ENCODE data around the gene ACOT13. TPM values are rescaled to one million over a fixed set of nuclear protein-coding genes. Genes with fewer than 3 reads are reported as not detected.
"Not testable (repeated sequence)": the region's sequence is repeated elsewhere in the genome, so short reads cannot be mapped to it uniquely, and the experiment has no call there.

Gene ACOT13
- total RNA-seq, 2 experiments from 2014 or later, result 21.3 to 22.6 TPM

DNA sequence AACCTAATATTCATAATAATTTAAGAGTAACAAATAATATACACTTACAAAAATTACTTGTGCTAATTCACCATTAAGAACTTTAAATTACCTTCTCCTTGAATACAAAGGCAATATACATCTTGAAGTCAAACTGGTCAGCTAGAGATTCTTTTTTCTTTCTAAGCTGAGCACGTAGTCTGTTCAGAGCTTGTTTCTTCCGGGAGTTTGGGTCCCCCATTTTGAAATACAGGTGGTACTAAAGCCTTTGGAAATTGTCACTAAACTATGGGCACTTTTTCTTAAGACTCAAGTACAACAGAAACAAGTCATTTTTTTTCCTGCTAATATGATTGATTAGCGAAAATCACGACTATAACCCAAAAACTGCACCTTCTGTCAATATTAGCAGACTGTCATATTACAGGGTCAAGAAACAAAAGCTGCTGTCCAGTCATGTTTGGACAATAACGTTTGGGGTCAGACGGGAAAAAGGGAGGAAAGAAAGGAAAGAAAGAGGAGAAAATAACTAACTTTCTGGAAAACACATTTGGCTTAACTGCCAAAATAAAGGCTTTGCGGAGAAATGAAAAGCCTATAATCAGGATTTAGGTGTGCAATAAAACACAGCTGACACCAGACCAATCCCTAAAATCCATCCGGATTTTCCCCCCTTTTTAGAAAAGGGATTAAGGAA lies 51.7 kb downstream of the ACOT13 start:
- peaks cover 43% of the 10 kb centered on the region for H3K4me1 Mint-ChIP-seq (ENCODE audit: low read depth)
- H3K27ac Mint-ChIP-seq, result peak overlapping the region; percentile 81
- ChIA-PET POLR2A (interaction anchor here (0.6 to 2.9 kb wide), 5 partner anchors 14 to 215 kb away, joined by 3 to 22 read pairs (median 4); partner anchors contain the start of genes ACOT13, GMNN, KIAA0319 and TDP2), CTCF (interaction anchor here (0.7 to 2.9 kb wide), 11 partner anchors 12 to 352 kb away, joined by 3 to 10 read pairs (median 4); partner anchors contain the start of genes ACOT13 and TDP2)
- no peaks in the 10 kb centered on the region for H3K27me3 Mint-ChIP-seq (ENCODE audit: low read depth)
- no peak for DNase-seq
- peak overlapping the region; percentile 98 for H3K4me3 Mint-ChIP-seq
- H3K9me3 Mint-ChIP-seq (ENCODE audit: insufficient read depth), result no peaks in the 10 kb centered on the region
- no peak for ATAC-seq
- peaks cover 62% of the 10 kb centered on the region for H3K36me3 Mint-ChIP-seq (ENCODE audit: low read depth)

DNA sequence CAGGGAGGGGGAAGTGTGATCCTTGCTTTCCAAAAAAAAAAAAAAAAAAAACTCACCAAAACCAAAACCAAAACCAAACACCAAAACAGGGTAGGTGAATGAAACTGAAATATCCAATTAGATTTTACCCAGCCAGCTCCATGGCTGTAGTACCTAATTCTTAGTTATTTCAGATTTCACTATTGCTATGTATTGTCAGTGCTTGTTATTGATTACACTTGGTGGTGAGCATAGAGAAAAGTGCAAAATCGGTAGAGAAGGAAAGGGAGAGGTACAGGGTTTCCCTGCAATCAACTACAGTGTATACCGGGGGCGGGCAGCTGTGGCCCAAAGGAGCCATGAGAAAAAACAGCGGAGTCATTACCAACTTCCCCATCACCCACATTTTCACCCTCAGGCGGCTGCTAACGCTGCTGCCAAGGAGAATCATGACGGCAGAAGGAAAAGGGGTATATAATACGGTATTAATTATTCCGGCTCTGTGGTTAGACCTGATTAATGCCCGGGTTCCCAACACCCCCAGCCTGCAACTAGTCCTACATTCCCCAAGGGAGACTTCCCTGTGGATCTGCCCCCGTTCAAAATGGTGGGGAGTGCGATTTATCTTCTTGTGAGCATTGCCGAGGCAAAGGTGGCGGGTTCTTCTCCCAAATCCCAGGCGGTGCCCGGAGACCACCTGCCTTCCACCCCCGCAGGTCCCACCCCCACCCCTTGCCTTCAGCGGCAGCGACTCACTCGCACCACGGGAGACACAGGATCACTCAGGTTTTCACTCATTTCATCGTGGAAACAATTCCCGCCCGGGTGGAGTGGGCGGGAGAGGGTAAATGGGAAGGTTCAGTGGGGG lies 52.5 kb downstream of the ACOT13 start, which contains the start of gene C6orf62:
Gene C6orf62 (minus strand): TSS at position 30 of the 847 bp plus-strand sequence. CDS start 486 bp downstream, outside the sequence.
- no peak for ATAC-seq
- POLR2A ChIA-PET, result interaction anchor here (0.6 to 2.9 kb wide), 6 partner anchors 15 to 333 kb away, joined by 3 to 22 read pairs (median 4); partner anchors contain the start of genes ACOT13, GMNN, KIAA0319 and TDP2
- H3K27me3 Mint-ChIP-seq (ENCODE audit: low read depth), result no peaks in the 10 kb centered on the region

DNA sequence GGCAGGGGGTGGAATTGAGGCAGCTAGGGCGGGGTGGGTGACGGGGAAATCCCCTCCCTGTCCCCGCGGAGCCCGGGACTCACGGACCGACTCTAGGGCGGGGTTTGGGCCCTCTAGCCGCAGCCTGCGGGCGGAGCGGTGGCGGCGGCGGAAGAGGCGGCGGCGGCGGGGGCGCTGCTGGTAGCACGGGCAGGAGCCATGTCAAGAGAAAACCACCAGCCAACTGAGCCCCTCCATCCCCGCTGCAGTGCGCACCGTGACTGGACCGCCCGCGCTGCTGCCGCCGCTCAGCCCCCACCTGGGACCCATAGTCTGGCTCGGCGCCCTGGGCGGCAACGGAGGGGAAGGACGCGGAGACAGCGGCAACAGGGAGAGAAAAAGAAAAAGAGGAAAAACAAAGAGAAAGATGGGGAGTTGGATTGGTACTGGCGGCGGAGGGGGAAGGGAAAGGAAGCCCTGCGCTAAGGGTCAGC lies 53.3 kb downstream of the ACOT13 start:
- peak overlapping the region; percentile 98 for H3K4me3 Mint-ChIP-seq
- H3K4me1 Mint-ChIP-seq (ENCODE audit: low read depth), result peaks cover 34% of the 10 kb centered on the region
- H3K27me3 Mint-ChIP-seq (ENCODE audit: low read depth), result no peaks in the 10 kb centered on the region
- H3K9me3 Mint-ChIP-seq (ENCODE audit: insufficient read depth), result no peaks in the 10 kb centered on the region
- H3K27ac Mint-ChIP-seq, result peak overlapping the region; percentile 99
- peak; percentile 31 for ATAC-seq
- ChIA-PET POLR2A (interaction anchor here (0.9 to 2.9 kb wide), 4 partner anchors 15 to 332 kb away, joined by 3 to 22 read pairs (median 10); partner anchors contain the start of genes ACOT13, GMNN and TDP2), CTCF (interaction anchor here (2.9 kb wide), 1 partner anchor 53 kb away, joined by 8 read pairs; the partner anchor contains the start of genes ACOT13 and TDP2)
- peaks cover 50% of the 10 kb centered on the region for H3K36me3 Mint-ChIP-seq (ENCODE audit: low read depth)
- peak; percentile 80 for DNase-seq

More for the DNA sequence above, 52.5 kb downstream of the ACOT13 start, which contains the start of gene C6orf62:
- Mint-ChIP-seq H3K27ac (peak within 1 kb of the TSS; percentile 99), H3K4me3 (peak within 1 kb of the TSS; percentile 98), H3K9me3 (ENCODE audit: insufficient read depth) (no peaks in the 10 kb centered on the region), H3K36me3 (ENCODE audit: low read depth) (peaks cover 55% of the 10 kb centered on the region), H3K4me1 (ENCODE audit: low read depth) (peaks cover 38% of the 10 kb centered on the region)
- peak; percentile 64 for DNase-seq
- CTCF ChIA-PET, result interaction anchor here (0.7 to 2.9 kb wide), 8 partner anchors 46 to 351 kb away, joined by 3 to 10 read pairs (median 6); partner anchors contain the start of genes ACOT13 and TDP2

- CTCF ChIA-PET, result interaction anchor here (1.0 to 1.7 kb wide), 5 partner anchors 7 to 306 kb away, joined by 3 to 8 read pairs (median 3); no protein-coding TSS in a partner anchor
- H3K9me3 Mint-ChIP-seq (ENCODE audit: insufficient read depth), result no peaks in the 10 kb centered on the region
- POLR2A ChIA-PET, result interaction anchor here (0.9 to 4.1 kb wide), 8 partner anchors 7 to 332 kb away, joined by 3 to 22 read pairs (median 4); partner anchors contain the start of genes ACOT13, GMNN and TDP2
- DNase-seq, result peak; percentile 100
- H3K4me3 Mint-ChIP-seq, result peak overlapping the region; percentile 98
- H3K36me3 Mint-ChIP-seq (ENCODE audit: low read depth), result peaks cover 43% of the 10 kb centered on the region
- H3K27me3 Mint-ChIP-seq (ENCODE audit: low read depth), result no peaks in the 10 kb centered on the region
- peaks cover 27% of the 10 kb centered on the region for H3K4me1 Mint-ChIP-seq (ENCODE audit: low read depth)
- peak; percentile 90 for ATAC-seq
- peak overlapping the region; percentile 99 for H3K27ac Mint-ChIP-seq
Observed at GRCh38 chr6:24720604-24721460, 54.0 kb downstream of the ACOT13 start.

- POLR2A ChIA-PET, result interaction anchor here (0.6 to 4.1 kb wide), 14 partner anchors 8 to 648 kb away, joined by 3 to 22 read pairs (median 4); partner anchors contain the start of genes ACOT13, GMNN and TDP2
- Mint-ChIP-seq H3K4me1 (ENCODE audit: low read depth) (peaks cover 19% of the 10 kb centered on the region), H3K27me3 (ENCODE audit: low read depth) (no peaks in the 10 kb centered on the region), H3K9me3 (ENCODE audit: insufficient read depth) (no peaks in the 10 kb centered on the region), H3K27ac (peak overlapping the region; percentile 99), H3K4me3 (peak overlapping the region; percentile 98), H3K36me3 (ENCODE audit: low read depth) (peaks cover 35% of the 10 kb centered on the region)
- DNase-seq (peak; percentile 92), ATAC-seq (peak; percentile 69)
- CTCF ChIA-PET, result interaction anchor here (1.0 to 1.7 kb wide), 6 partner anchors 8 to 305 kb away, joined by 3 to 8 read pairs (median 4); no protein-coding TSS in a partner anchor
Observed at GRCh38 chr6:24721461-24722215, 54.8 kb downstream of the ACOT13 start.

DNA sequence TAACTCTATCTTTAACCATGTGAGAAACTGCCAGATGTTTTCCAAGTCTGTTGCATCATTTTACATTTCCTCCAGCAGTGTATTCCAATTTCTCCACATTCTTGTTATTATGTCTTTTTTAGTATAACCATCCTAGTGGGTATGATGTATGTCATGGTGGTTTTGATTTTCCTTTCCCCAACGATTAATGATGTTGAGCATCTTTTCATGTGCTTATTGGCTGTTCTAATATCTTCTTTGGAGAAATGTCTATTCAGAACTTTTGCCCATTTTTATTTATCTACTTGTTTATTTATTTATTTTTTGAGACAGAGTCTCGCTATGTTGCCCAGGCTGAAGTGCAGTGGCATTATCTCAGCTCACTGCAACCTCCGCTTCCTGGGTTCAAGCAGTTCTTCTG lies 56.4 kb downstream of the ACOT13 start:
- no peak overlapping the region for H3K27ac Mint-ChIP-seq
- ChIA-PET POLR2A (interaction anchor here (4.1 kb wide), 1 partner anchor 51 kb away, joined by 22 read pairs; the partner anchor contains the start of gene GMNN), CTCF (interaction anchor here (1.5 kb wide), 2 partner anchors 12 to 20 kb away, joined by 3 to 4 read pairs; no protein-coding TSS in a partner anchor)
- no peaks in the 10 kb centered on the region for H3K9me3 Mint-ChIP-seq (ENCODE audit: insufficient read depth)
- H3K27me3 Mint-ChIP-seq (ENCODE audit: low read depth), result peaks cover 3% of the 10 kb centered on the region
- H3K4me1 Mint-ChIP-seq (ENCODE audit: low read depth), result peaks cover 6% of the 10 kb centered on the region
- DNase-seq (no peak), ATAC-seq (no peak)
- no peak overlapping the region for H3K4me3 Mint-ChIP-seq
- H3K36me3 Mint-ChIP-seq (ENCODE audit: low read depth), result peaks cover 19% of the 10 kb centered on the region

DNA sequence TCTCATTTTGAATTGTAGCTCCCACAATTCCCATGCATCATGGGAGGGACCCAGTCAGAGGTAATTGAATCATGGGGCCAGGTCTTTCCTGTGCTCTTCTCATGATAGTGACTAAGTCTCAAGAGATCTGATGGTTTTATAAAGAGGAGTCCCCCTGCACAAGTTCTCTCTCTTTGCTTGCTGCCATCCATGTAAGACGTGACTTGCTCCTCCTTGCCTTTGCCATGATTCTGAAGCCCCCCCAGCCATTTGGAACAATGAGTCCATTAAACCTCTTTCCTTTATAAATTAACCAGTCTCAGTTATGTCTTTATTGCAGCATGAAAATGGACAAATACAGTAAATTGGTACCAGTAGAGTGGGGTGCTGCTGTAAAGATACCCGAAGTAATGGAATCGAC lies 63.8 kb downstream of the ACOT13 start:
- ATAC-seq; H3K27ac Mint-ChIP-seq; DNase-seq; H3K4me1 Mint-ChIP-seq (ENCODE audit: low read depth); CTCF ChIA-PET; H3K4me3 Mint-ChIP-seq: not testable (repeated sequence)
- H3K9me3 Mint-ChIP-seq (ENCODE audit: insufficient read depth), result peaks cover 16% of the 10 kb centered on the region
- peaks cover 11% of the 10 kb centered on the region for H3K27me3 Mint-ChIP-seq (ENCODE audit: low read depth)
- H3K36me3 Mint-ChIP-seq (ENCODE audit: low read depth), result peaks cover 14% of the 10 kb centered on the region
- POLR2A ChIA-PET, result interaction anchor here (1.5 kb wide), 1 partner anchor 9 kb away, joined by 5 read pairs; no protein-coding TSS in a partner anchor

DNA sequence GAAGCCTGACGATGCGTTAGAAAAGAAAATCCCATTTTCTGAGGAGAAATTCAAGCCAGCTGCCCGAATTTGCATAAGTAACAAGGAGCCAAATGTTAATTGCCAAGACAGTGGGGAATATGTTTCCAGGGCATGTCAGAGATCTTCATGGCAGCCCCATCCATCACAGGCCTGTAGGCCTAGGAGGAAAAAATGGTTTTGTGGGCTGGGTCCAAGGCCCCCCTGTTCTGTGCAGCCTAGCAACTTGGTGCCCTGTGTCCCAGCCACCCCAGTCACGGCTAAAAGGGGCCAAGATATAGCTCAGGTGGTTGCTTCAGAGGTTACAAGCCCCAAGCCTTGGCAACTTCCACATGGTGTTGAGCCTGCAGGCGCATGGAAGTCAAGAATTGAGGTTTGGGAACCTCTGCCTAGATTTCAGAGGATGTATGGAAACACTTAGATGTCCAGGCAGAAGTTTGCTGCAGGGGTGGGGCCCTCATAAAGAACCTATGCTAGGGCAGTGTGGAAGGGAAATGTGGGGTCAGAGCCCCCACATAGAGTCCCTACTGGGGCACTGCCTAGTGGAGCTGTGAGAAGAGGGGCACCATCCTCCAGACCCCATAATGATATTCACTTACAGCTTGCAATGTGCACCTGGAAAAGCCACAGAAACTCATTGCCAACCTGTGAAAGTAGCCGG lies 64.7 kb downstream of the ACOT13 start:
- POLR2A ChIA-PET, CTCF ChIA-PET, ATAC-seq: not testable (repeated sequence)

DNA sequence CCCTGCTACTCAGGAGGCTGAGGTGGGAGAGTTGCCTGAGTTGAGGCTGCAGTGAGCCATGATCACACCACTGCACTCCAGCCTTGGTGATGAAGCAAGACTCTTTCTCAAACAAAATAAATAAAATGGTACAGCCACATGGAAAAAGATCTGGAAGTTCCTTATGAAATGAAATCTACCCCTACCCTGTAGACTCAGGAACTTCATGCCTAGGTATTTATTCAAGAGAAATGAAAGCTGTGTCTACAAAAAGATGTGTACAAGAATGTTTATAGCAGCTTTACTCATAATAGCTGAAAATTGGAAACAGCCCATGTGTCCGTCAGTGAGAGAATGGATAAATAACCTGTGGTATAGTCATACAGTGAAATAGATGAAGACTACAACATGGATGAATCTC lies 67.3 kb downstream of the ACOT13 start:
- H3K27ac Mint-ChIP-seq, result no peak overlapping the region
- peaks cover 8% of the 10 kb centered on the region for H3K27me3 Mint-ChIP-seq (ENCODE audit: low read depth)
- peaks cover 16% of the 10 kb centered on the region for H3K9me3 Mint-ChIP-seq (ENCODE audit: insufficient read depth)
- H3K36me3 Mint-ChIP-seq (ENCODE audit: low read depth), result peaks cover 14% of the 10 kb centered on the region
- POLR2A ChIA-PET, result interaction anchor here (1.5 kb wide), 1 partner anchor 12 kb away, joined by 4 read pairs; no protein-coding TSS in a partner anchor
- ATAC-seq, result no peak
- DNase-seq, result no peak
- peaks cover 6% of the 10 kb centered on the region for H3K4me1 Mint-ChIP-seq (ENCODE audit: low read depth)
- CTCF ChIA-PET, result interaction anchor here (1.4 kb wide), 1 partner anchor 10 kb away, joined by 4 read pairs; no protein-coding TSS in a partner anchor
- H3K4me3 Mint-ChIP-seq, result no peak overlapping the region

More for the DNA sequence above, 64.7 kb downstream of the ACOT13 start:
- peaks cover 11% of the 10 kb centered on the region for H3K27me3 Mint-ChIP-seq (ENCODE audit: low read depth)
- DNase-seq; H3K4me1 Mint-ChIP-seq (ENCODE audit: low read depth); H3K27ac Mint-ChIP-seq; H3K4me3 Mint-ChIP-seq: not testable (repeated sequence)
- H3K9me3 Mint-ChIP-seq (ENCODE audit: insufficient read depth), result peaks cover 16% of the 10 kb centered on the region
- H3K36me3 Mint-ChIP-seq (ENCODE audit: low read depth), result peaks cover 14% of the 10 kb centered on the region

All from activated CD8-positive, alpha-beta T cell treated with anti-CD3 and anti-CD28 coated beads, Interleukin-2, amount 10 ng/mL, durations not matched to agents 7 days and 5 days (primary cell).